IPS-20b (cell line): ENCODE measurements around the gene LRRN3.

Experiments used
- H3K27ac ChIP-seq: one replicate; pipeline ENCODE4 v1.5.1; 2013; ENCODE audit warnings: low read length
- H3K27me3 ChIP-seq: 2 replicates; pipeline ENCODE4 v1.6.1; 2013; ENCODE audit warnings: mild to moderate bottlenecking, low read length, inconsistent platforms; ENCODE audit not compliant: insufficient read depth
- H3K36me3 ChIP-seq: 2 replicates; pipeline ENCODE4 v1.6.1; 2013; ENCODE audit warnings: low read depth, mild to moderate bottlenecking, inconsistent platforms, low read length, moderate library complexity; ENCODE audit not compliant: insufficient read depth
- H3K4me1 ChIP-seq: 2 replicates; pipeline ENCODE4 v1.6.1; 2013; ENCODE audit warnings: mild to moderate bottlenecking, control low read depth, inconsistent platforms, low read length, moderate library complexity; ENCODE audit not compliant: insufficient read depth
- H3K4me3 ChIP-seq: 2 replicates; pipeline ENCODE4 v1.5.1; 2013; ENCODE audit warnings: mild to moderate bottlenecking, low read length, inconsistent platforms
- H3K9ac ChIP-seq: 2 replicates; pipeline ENCODE4 v1.6.1; 2013; ENCODE audit warnings: low read depth, mild to moderate bottlenecking, inconsistent platforms, low read length, moderate library complexity
- H3K9me3 ChIP-seq: 2 replicates; pipeline ENCODE4 v1.6.1; 2013; ENCODE audit warnings: mild to moderate bottlenecking, low read depth, low read length, inconsistent platforms; ENCODE audit not compliant: insufficient read depth

Gene LRRN3

DNA sequence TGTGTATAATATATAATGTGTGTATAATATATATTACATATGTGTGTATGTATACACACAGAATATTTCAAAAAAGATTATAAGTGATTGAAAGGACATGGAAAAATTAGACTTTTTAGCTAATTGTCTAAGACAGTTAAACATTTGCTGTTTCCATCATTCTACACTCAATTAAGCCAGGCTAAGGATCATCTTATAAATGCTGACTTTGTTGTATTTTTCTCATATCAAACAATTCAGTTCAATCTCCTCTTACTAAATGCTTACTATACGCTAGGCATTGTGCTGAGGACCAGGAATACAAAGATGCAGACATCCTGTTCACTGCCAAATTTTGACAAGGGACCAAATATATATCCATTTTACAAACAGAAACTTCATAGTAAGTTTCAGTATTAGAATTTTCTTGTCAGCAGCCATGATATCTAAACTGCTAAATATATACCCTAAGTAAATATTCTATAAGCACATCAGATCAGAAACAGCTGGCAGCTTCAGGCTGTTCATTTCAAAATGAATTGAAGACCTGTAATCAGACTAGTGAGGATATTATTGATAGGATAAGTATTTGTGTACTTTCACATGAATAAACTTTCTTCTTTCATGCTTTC is 10.3 kb upstream of the LRRN3 start:
- Histone ChIP-seq H3K4me3 (no peak overlapping the region), H3K4me1 (peaks cover 19% of the 10 kb centered on the region; the same call in 1 of the 2 replicates), H3K27ac (no peak overlapping the region), H3K36me3 (no peaks in the 10 kb centered on the region), H3K27me3 (no peaks in the 10 kb centered on the region), H3K9ac (no peak overlapping the region), H3K9me3 (no peaks in the 10 kb centered on the region)

DNA sequence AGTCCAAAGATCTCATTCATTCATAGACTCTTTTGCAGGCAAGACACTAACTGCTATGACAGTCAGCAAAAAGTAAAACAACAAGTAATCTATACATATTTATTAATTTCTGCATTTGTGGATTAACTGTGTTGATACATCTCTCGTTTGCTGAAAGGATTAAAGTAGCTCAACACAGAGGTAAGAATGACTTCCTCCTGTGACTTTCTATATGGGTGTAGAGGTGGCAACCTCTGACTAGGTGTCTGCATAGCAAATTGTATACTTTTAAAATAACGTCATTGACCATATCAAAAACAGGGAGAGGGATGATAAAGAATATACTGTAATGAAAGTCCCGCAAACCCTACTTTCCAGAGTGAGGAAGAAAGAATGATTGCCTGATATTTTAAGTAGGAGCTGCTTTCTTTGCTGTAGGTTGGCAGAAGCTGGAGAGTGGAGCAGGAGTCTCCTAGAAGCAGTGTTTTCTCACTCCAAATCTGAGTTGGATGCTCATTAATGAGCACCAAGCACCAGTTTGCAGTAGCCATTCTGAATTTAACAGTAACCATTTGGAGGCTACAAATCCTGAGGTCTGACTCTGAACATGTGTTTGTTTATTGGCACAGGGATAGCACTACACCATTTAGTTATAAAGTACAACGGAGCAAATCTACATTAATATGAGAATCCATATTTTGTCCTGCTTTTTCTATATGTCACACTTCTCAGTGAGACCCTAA is 9.2 kb upstream of the LRRN3 start:
- H3K4me1 ChIP-seq: peaks cover 18% of the 10 kb centered on the region; the same call in 1 of the 2 replicates
- no peaks in the 10 kb centered on the region for H3K36me3 ChIP-seq
- H3K27ac ChIP-seq: no peak overlapping the region
- H3K9ac ChIP-seq: no peak overlapping the region
- H3K9me3 ChIP-seq: no peaks in the 10 kb centered on the region
- no peak overlapping the region for H3K4me3 ChIP-seq
- no peaks in the 10 kb centered on the region for H3K27me3 ChIP-seq

GRCh38 chr7:111082351-111082750 is 8.6 kb upstream of the LRRN3 start:
- H3K9me3 ChIP-seq: no peaks in the 10 kb centered on the region
- no peak overlapping the region for H3K27ac ChIP-seq
- H3K9ac ChIP-seq: no peak overlapping the region
- H3K27me3 ChIP-seq: no peaks in the 10 kb centered on the region
- peaks cover 13% of the 10 kb centered on the region; the same call in 1 of the 2 replicates for H3K4me1 ChIP-seq
- H3K36me3 ChIP-seq: no peaks in the 10 kb centered on the region
- no peak overlapping the region for H3K4me3 ChIP-seq

DNA sequence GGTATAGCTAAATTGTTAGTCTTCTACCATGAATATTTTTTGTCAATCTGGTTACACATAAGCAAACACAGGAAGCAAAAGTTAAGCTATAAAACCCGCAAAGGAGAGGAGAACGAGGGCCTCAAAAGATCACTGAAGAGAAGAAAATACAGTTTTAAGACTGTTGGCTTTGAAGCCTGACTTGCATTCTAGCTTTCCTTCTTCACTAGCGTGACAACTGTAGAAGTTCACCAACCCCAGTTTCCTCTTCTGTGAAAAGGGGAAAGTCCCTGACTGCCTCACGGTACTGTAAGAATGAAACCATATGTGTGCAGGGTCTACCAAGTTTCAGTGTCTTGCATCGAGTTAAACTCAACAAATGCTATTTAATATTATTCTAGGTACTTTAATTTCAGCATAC is 7.5 kb upstream of the LRRN3 start:
- no peak overlapping the region for H3K27ac ChIP-seq
- H3K4me1 ChIP-seq: peaks cover 13% of the 10 kb centered on the region; the same call in 1 of the 2 replicates
- no peaks in the 10 kb centered on the region for H3K27me3 ChIP-seq
- H3K9me3 ChIP-seq: no peaks in the 10 kb centered on the region
- no peak overlapping the region for H3K4me3 ChIP-seq
- no peaks in the 10 kb centered on the region for H3K36me3 ChIP-seq
- no peak overlapping the region for H3K9ac ChIP-seq

GRCh38 chr7:111085356-111085755 is 5.6 kb upstream of the LRRN3 start:
- H3K9ac ChIP-seq: no peak overlapping the region
- H3K27ac ChIP-seq: no peak overlapping the region
- H3K4me3 ChIP-seq: no peak overlapping the region
- H3K27me3 ChIP-seq: no peaks in the 10 kb centered on the region
- H3K4me1 ChIP-seq: peaks cover 17% of the 10 kb centered on the region; the same call in 1 of the 2 replicates
- no peaks in the 10 kb centered on the region for H3K9me3 ChIP-seq
- H3K36me3 ChIP-seq: no peaks in the 10 kb centered on the region

GRCh38 chr7:111086532-111086931 is 4.4 kb upstream of the LRRN3 start:
- H3K36me3 ChIP-seq: no peaks in the 10 kb centered on the region
- H3K9me3 ChIP-seq: no peaks in the 10 kb centered on the region
- no peak overlapping the region for H3K4me3 ChIP-seq
- H3K4me1 ChIP-seq: peaks cover 28% of the 10 kb centered on the region; the same call in 1 of the 2 replicates
- H3K27me3 ChIP-seq: no peaks in the 10 kb centered on the region
- no peak overlapping the region for H3K27ac ChIP-seq
- H3K9ac ChIP-seq: no peak overlapping the region

GRCh38 chr7:111088328-111088727 is 2.6 kb upstream of the LRRN3 start:
- H3K9ac ChIP-seq: no peak overlapping the region
- H3K9me3 ChIP-seq: no peaks in the 10 kb centered on the region
- H3K4me3 ChIP-seq: no peak overlapping the region
- H3K4me1 ChIP-seq: peaks cover 32% of the 10 kb centered on the region
- no peaks in the 10 kb centered on the region for H3K27me3 ChIP-seq
- H3K36me3 ChIP-seq: no peaks in the 10 kb centered on the region
- H3K27ac ChIP-seq: no peak overlapping the region

DNA sequence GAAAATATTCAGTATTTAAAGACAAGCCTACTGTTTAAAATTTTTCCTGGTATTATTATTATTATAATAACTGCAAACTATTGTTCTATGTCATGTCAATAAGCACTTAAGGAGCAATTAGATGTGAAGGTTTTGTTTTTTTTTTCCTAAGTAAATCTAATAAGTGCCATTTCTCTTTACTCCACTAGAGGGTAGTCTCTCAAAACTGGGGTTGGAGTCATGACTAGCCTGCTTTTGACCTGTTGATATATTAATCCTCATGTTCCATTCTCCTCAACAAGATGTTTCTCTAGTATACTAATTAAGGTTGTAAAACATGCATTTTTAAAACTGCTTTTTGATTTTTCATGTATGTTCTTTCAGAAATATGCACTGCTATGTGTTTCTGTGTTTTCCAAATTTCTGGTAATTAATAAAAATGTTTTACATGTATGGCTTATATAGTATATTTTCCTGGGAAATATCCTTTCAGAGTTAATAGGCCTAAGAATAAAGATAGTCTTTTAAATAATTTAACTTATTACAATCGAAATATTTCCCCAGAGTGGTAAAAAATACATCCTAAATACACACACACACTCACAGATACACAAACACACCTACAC is 1.0 kb upstream of the LRRN3 start:
- Histone ChIP-seq H3K9me3 (no peaks in the 10 kb centered on the region), H3K27me3 (no peaks in the 10 kb centered on the region), H3K27ac (no peak overlapping the region), H3K36me3 (no peaks in the 10 kb centered on the region), H3K4me1 (peaks cover 45% of the 10 kb centered on the region), H3K9ac (no peak overlapping the region), H3K4me3 (no peak overlapping the region)

- Histone ChIP-seq H3K4me1 (peaks cover 59% of the 10 kb centered on the region), H3K27ac (no peak overlapping the region), H3K9me3 (no peaks in the 10 kb centered on the region), H3K27me3 (no peaks in the 10 kb centered on the region), H3K9ac (peak overlapping the region; percentile 38; the same call in 1 of the 2 replicates), H3K36me3 (no peaks in the 10 kb centered on the region), H3K4me3 (peak overlapping the region; percentile 51)
Measured at GRCh38 chr7:111091593-111092358, 849 bp downstream of the LRRN3 start.

DNA sequence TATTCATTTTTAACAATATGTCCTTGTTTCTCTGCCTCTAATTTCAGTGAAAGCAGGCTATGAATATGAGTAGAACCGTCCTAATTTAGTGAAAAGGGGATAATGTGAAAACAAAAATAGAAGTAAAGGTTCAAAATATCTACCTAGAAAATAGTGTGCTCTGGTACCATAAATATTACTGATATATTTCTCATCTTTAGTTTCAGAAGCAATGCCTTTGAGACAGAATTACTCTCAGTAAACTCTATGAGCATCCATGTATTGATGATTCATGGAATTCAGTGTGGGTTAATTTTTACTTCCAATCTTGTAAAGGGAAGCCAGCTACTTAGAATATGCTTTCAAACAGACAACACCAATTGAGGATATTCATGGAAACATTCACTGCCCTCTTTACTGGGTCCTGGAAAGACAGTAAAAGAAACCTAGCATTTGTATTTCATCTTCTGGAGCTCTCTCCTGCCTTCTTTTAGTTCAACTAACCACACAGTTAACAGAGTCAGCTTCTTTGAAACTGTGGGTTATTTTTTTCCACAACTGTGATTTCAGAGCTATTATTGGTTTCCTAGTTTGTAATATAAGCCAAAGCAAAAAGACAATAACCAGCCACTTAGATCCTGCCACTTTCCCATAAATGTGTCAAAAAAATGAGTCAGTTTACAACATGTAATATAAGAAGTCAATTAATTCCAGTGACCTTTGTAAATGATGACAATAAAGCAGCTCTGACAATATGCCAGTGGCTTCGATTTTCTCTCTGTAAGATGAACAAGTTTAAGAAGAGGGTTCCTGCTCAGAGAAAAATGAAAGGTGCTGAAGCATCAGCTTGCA is 1.7 kb downstream of the LRRN3 start:
- Histone ChIP-seq H3K36me3 (no peaks in the 10 kb centered on the region), H3K27me3 (no peaks in the 10 kb centered on the region), H3K9me3 (no peaks in the 10 kb centered on the region), H3K4me1 (peaks cover 64% of the 10 kb centered on the region), H3K4me3 (peak overlapping the region; percentile 51; the same call in 1 of the 2 replicates), H3K9ac (peak overlapping the region; percentile 38; the same call in 1 of the 2 replicates), H3K27ac (no peak overlapping the region)

- peaks cover 73% of the 10 kb centered on the region for H3K4me1 ChIP-seq
- H3K36me3 ChIP-seq: no peaks in the 10 kb centered on the region
- H3K27me3 ChIP-seq: no peaks in the 10 kb centered on the region
- H3K27ac ChIP-seq: no peak overlapping the region
- no peak overlapping the region for H3K9ac ChIP-seq
- H3K4me3 ChIP-seq: no peak overlapping the region; the same call in 1 of the 2 replicates
- no peaks in the 10 kb centered on the region for H3K9me3 ChIP-seq
Measured at GRCh38 chr7:111093496-111093895, 2.6 kb downstream of the LRRN3 start.
